ENCODE data around the gene HNRNPAB. TPM values are rescaled to one million over a fixed set of nuclear protein-coding genes. Genes with fewer than 3 reads are reported as not detected.
"Not testable (repeated sequence)": the region's sequence is repeated elsewhere in the genome, so short reads cannot be mapped to it uniquely, and the experiment has no call there.

Gene HNRNPAB
- total RNA-seq, 4 donors from 2014 or later: 77.2 to 204 (median 88.6) TPM

- TF ChIP-seq CTCF (IDR thresholded peaks at IDR 0.05): no peak
- ATAC-seq (ENCODE audit: low FRiP score) (no peak), DNase-seq (ENCODE audit: low spot score) (no peak)
These were observed 8.0 kb upstream of the HNRNPAB start for GRCh38 chr5:178196281-178196812.

GRCh38 chr5:178196986-178197385, 7.3 kb upstream of the HNRNPAB start:
- no peak for TF ChIP-seq CTCF (IDR thresholded peaks at IDR 0.05)
- DNase-seq (ENCODE audit: low spot score): no peak
- ATAC-seq (ENCODE audit: low FRiP score): no peak

- not testable (repeated sequence) for ATAC-seq (ENCODE audit: low FRiP score)
- DNase-seq (ENCODE audit: low spot score): peak; percentile 22
These were observed 6.2 kb upstream of the HNRNPAB start for GRCh38 chr5:178198151-178198550.

- TF ChIP-seq CTCF (IDR thresholded peaks at IDR 0.05): no peak
- ATAC-seq (ENCODE audit: low FRiP score) (no peak), DNase-seq (ENCODE audit: low spot score) (peak; percentile 14)
These were observed 5.6 kb upstream of the HNRNPAB start for GRCh38 chr5:178198706-178199105.

- peak; percentile 16 for DNase-seq (ENCODE audit: low spot score)
- no peak for TF ChIP-seq CTCF (IDR thresholded peaks at IDR 0.05)
- ATAC-seq (ENCODE audit: low FRiP score): no peak
These were observed 4.5 kb upstream of the HNRNPAB start for GRCh38 chr5:178199581-178200434.

GRCh38 chr5:178201221-178201926, 3.0 kb upstream of the HNRNPAB start:
- no peak for TF ChIP-seq CTCF (IDR thresholded peaks at IDR 0.05)
- ATAC-seq (ENCODE audit: low FRiP score) (no peak), DNase-seq (ENCODE audit: low spot score) (peak; percentile 15)

GRCh38 chr5:178201927-178202235, 2.5 kb upstream of the HNRNPAB start:
- peak; percentile 7 for DNase-seq (ENCODE audit: low spot score)
- no peak for TF ChIP-seq CTCF (IDR thresholded peaks at IDR 0.05)
- no peak for ATAC-seq (ENCODE audit: low FRiP score)

Data from omental fat pad (tissue), 4 donors.